ENCODE measurements around the gene MX2.
A peak's percentile ranks its signal among the peaks of the same experiment; 100 is the strongest.
"Not testable (repeated sequence)": the region's sequence is repeated elsewhere in the genome, so short reads cannot be mapped to it uniquely, and the experiment has no call there.

MX2 gene

GRCh38 chr21:41411449-41412089, 49.7 kb downstream of the MX2 start:
- DNase-seq (ENCODE audit: low read depth in 2 of 2), result no peak

- DNase-seq (ENCODE audit: low read depth in 2 of 2), result not testable (repeated sequence)
These were observed 55.7 kb downstream of the MX2 start for GRCh38 chr21:41417505-41417904.

GRCh38 chr21:41418393-41418792, 56.6 kb downstream of the MX2 start:
- DNase-seq (ENCODE audit: low read depth in 2 of 2), result no peak

GRCh38 chr21:41418956-41419680, 57.3 kb downstream of the MX2 start:
- no peak for DNase-seq (ENCODE audit: low read depth in 2 of 2)

GRCh38 chr21:41419921-41420862, 58.4 kb downstream of the MX2 start:
- peak; percentile 58 to 61 for DNase-seq (ENCODE audit: low read depth in 2 of 2)

- not testable (repeated sequence) for DNase-seq (ENCODE audit: low read depth in 2 of 2)
These were observed 59.2 kb downstream of the MX2 start for GRCh38 chr21:41420998-41421397.

GRCh38 chr21:41422546-41423304, 60.9 kb downstream of the MX2 start:
- DNase-seq (ENCODE audit: low read depth in 2 of 2), result no peak

- DNase-seq (ENCODE audit: low read depth in 2 of 2), result not testable (repeated sequence)
These were observed 61.4 kb downstream of the MX2 start for GRCh38 chr21:41423305-41423636.

- no peak for DNase-seq (ENCODE audit: low read depth in 2 of 2)
These were observed 63.7 kb downstream of the MX2 start for GRCh38 chr21:41425588-41425953.

- DNase-seq (ENCODE audit: low read depth in 2 of 2), result peak; percentile 84 to 89
These were observed 64.3 kb downstream of the MX2 start, which contains the start of gene MX1 for GRCh38 chr21:41425954-41426675. MX1 (plus strand) TSS chr21:41426239; CDS start chr21:41432071, 5,832 bp downstream.

- peak in 1 of 2 donors; percentile 1 for DNase-seq (ENCODE audit: low read depth in 2 of 2)
These were observed 65.0 kb downstream of the MX2 start for GRCh38 chr21:41426676-41427404.

GRCh38 chr21:41427556-41427955, 65.7 kb downstream of the MX2 start:
- no peak for DNase-seq (ENCODE audit: low read depth in 2 of 2)

- DNase-seq (ENCODE audit: low read depth in 2 of 2), result no peak
These were observed 66.5 kb downstream of the MX2 start for GRCh38 chr21:41428311-41428710.

GRCh38 chr21:41428847-41429246, 67.0 kb downstream of the MX2 start:
- DNase-seq (ENCODE audit: low read depth in 2 of 2), result no peak

- DNase-seq (ENCODE audit: low read depth in 2 of 2), result no peak
These were observed 67.5 kb downstream of the MX2 start for GRCh38 chr21:41429305-41429704.

- no peak for DNase-seq (ENCODE audit: low read depth in 2 of 2)
These were observed 68.2 kb downstream of the MX2 start for GRCh38 chr21:41429925-41430491.

- no peak for DNase-seq (ENCODE audit: low read depth in 2 of 2)
These were observed 70.1 kb downstream of the MX2 start for GRCh38 chr21:41431788-41432548.

- no peak for DNase-seq (ENCODE audit: low read depth in 2 of 2)
These were observed 71.0 kb downstream of the MX2 start for GRCh38 chr21:41432562-41433460.

Data from stimulated activated CD8-positive, alpha-beta memory T cell treated with anti-CD3 and anti-CD28 coated beads, Interleukin-7, amount 100 ng/mL, for 4 hours (primary cell).